Body of pancreas (tissue), 4 donors: ENCODE measurements around the gene SNX22. TPM values are rescaled to one million over a fixed set of nuclear protein-coding genes. Genes with fewer than 3 reads are reported as not detected.

ENCODE experiments used
- ATAC-seq: fragments of 150-250 bp; one replicate; pipeline ENCODE4 v1.9.1; 2016
- DNase-seq, 4 donors: peaks; one replicate each; pipeline ENCODE4 v3.0.0-alpha.2; 2019
- H3K27ac ChIP-seq, 4 donors: fragments of 200-600 bp; sonication (generic); 1 replicate in 3 of 4; 2 replicates in 1 of 4; pipeline versions ENCODE4 v1.5.1 to v1.6.1; 2016 to 2019; ENCODE audit warnings: mild to moderate bottlenecking in 1 of 4, mixed read lengths in 1 of 4, moderate library complexity in 1 of 4
- H3K27me3 ChIP-seq, 2 donors: fragments of 200-600 bp; sonication (generic); one replicate each; pipeline ENCODE4 v1.6.0; 2016; ENCODE audit warnings: mild to moderate bottlenecking in 1 of 2
- H3K36me3 ChIP-seq, 2 donors: fragments of 200-600 bp; sonication (generic); replicated peaks in 1 of 2; 2 replicates each; pipeline ENCODE4 v1.5.1; 2016; ENCODE audit warnings: low read depth in 2 of 2; ENCODE audit not compliant: insufficient read depth in 1 of 2
- H3K4me1 ChIP-seq: fragments of 200-600 bp; sonication (generic); one replicate; pipeline ENCODE4 v1.6.0; 2016
- H3K4me3 ChIP-seq, 2 donors: fragments of 200-600 bp; sonication (generic); 1 replicate in 1 of 2; 2 replicates in 1 of 2; pipeline ENCODE4 v1.5.1; 2016 to 2019
- H3K9me3 ChIP-seq, 3 donors: fragments of 200-600 bp; sonication (generic); 1 replicate in 2 of 3; 2 replicates in 1 of 3; pipeline ENCODE4 v1.5.1; 2016
- POLR2A ChIP-seq, 3 donors: fragments of 450-650 bp; IDR thresholded peaks; one replicate each; pipeline ENCODE4 v1.6.1; 2016; ENCODE audit warnings: antibody characterized with exemption in 3 of 3, mild to moderate bottlenecking in 2 of 3
- WGBS, 2 donors: methylation state at CpG; one replicate each; pipeline ENCODE4 v1.1.5; 2017; 5-methylcytosine and 5-hydroxymethylcytosine counted together
- intact Hi-C: fragments of 100-400 bp; cut with DNase I; formaldehyde crosslinking; loops from one replicate; pipeline ENCODE4 v1.15.1; 2023
- total RNA-seq, 2 donors: library from RNA; depleted of rRNA; stranded (reverse); fragments of >200 nt; gene quantifications; one replicate each; pipeline ENCODE4 v1.1.0, GENCODE V29; 2016
- TF ChIP-seq, protein P1 (sequence below), 7 experiments: fragments of 450-650 bp in 4 of 7; fragments of 200-600 bp in 3 of 7; sonication (generic) in 3 of 7; IDR thresholded peaks; one replicate each; pipeline ENCODE4 v1.5.1; 2016 to 2019; ENCODE audit warnings: antibody characterized with exemption in 7 of 7

Gene SNX22
- total RNA-seq, 2 donors from 2014 or later: under 0.01 to 0.78 TPM

DNA sequence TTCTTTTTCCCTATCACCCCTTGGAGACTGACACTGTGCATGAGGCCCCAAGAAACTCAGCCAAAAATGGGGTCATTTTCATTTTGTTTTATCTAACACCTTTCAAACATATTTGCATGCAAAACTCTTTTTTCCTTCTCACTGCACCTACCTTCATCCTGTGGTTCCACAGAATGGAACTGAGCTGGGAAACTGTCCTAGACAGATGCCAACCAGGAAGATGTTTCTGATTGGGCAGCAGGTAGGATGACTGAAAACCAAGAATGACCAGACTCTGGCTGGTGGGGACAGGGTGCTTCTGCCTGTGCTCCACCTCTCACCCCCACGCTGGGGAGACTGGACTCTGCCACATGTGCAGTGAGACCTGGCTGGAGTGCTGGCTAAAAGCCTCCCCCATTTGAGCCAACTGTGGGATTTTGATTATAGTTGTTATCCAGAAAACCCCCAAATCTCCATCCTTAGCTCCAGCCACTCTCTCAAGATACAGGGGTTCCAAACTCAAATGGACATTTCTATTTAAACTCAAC lies 6.1 kb downstream of the SNX22 start:
- DNase-seq (no peak), ATAC-seq (no peak)
- Histone ChIP-seq H3K4me3 (no peak overlapping the region), H3K27ac (peak overlapping the region in 1 of 4 donors; percentile 4), H3K27me3 (no peaks in the 10 kb centered on the region), H3K9me3 (no peaks in the 10 kb centered on the region), H3K36me3 (peaks cover 36 to 49% of the 10 kb centered on the region in 2 donors), H3K4me1 (peaks cover 58% of the 10 kb centered on the region)
- TF ChIP-seq POLR2A (IDR thresholded peaks at IDR 0.05): no peak
- TF ChIP-seq, protein P1, sequence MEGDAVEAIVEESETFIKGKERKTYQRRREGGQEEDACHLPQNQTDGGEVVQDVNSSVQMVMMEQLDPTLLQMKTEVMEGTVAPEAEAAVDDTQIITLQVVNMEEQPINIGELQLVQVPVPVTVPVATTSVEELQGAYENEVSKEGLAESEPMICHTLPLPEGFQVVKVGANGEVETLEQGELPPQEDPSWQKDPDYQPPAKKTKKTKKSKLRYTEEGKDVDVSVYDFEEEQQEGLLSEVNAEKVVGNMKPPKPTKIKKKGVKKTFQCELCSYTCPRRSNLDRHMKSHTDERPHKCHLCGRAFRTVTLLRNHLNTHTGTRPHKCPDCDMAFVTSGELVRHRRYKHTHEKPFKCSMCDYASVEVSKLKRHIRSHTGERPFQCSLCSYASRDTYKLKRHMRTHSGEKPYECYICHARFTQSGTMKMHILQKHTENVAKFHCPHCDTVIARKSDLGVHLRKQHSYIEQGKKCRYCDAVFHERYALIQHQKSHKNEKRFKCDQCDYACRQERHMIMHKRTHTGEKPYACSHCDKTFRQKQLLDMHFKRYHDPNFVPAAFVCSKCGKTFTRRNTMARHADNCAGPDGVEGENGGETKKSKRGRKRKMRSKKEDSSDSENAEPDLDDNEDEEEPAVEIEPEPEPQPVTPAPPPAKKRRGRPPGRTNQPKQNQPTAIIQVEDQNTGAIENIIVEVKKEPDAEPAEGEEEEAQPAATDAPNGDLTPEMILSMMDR (IDR thresholded peaks at IDR 0.05): no peak
- 44 to 83% methylated on average over 1 of the region's 1 CpG for WGBS, 2 donors
- intact Hi-C loops: loop anchor here (10.0 kb wide), 1 partner anchor 63 kb away; the partner anchor contains the start of genes CIAO2A and SNX1

DNA sequence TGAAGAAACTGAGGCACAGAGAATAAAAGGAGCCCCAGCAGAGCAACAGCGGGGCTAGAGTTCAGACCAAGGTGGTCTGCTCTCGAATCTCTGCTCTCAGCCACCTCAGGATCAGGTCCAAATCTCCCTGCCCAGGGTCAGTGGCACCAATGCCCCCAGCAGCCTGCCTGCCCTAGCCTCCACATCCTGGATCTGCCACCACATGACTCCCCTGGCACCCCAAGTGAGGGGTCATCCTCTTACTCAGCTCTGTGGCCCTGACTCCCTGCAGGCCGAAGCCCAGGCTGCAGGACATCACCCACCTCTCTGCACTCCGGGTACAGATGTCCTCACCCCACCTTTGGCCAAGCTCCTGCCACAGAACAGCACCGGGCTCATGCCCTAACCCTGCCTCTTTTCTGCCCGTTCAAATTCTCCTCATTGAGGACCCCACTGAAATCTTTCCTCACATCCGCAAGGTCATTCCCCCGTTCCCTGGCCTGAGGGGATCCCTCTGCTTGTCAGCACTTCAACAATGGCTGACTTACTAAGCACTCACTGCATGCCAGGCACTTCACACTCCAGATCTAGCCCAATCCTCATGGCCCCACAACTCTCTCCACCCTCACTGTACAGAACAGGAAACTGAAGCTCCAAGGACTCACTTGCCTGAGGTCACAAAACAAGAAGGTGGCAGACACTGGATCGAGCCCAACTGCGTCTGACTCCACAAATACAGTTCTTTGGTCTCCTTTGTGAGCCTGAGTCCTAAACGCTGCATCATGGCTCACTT lies 7.0 kb downstream of the SNX22 start:
- Histone ChIP-seq H3K36me3 (peaks cover 36 to 49% of the 10 kb centered on the region in 2 donors), H3K4me3 (no peak overlapping the region), H3K27me3 (no peaks in the 10 kb centered on the region), H3K27ac (peak overlapping the region in 3 of 4 donors; percentile 3 to 36 (median 16)), H3K4me1 (peaks cover 52% of the 10 kb centered on the region), H3K9me3 (no peaks in the 10 kb centered on the region)
- no peak for ATAC-seq
- intact Hi-C loops: loop anchor here (10.0 kb wide), 1 partner anchor 64 kb away; the partner anchor contains the start of genes CIAO2A and SNX1
- no peak for DNase-seq
- 49 to 60% methylated on average over 10 to 11 of the region's 11 CpGs for WGBS, 2 donors
- no peak for TF ChIP-seq POLR2A (IDR thresholded peaks at IDR 0.05)
- TF ChIP-seq, protein P1 (IDR thresholded peaks at IDR 0.05): no peak

DNA sequence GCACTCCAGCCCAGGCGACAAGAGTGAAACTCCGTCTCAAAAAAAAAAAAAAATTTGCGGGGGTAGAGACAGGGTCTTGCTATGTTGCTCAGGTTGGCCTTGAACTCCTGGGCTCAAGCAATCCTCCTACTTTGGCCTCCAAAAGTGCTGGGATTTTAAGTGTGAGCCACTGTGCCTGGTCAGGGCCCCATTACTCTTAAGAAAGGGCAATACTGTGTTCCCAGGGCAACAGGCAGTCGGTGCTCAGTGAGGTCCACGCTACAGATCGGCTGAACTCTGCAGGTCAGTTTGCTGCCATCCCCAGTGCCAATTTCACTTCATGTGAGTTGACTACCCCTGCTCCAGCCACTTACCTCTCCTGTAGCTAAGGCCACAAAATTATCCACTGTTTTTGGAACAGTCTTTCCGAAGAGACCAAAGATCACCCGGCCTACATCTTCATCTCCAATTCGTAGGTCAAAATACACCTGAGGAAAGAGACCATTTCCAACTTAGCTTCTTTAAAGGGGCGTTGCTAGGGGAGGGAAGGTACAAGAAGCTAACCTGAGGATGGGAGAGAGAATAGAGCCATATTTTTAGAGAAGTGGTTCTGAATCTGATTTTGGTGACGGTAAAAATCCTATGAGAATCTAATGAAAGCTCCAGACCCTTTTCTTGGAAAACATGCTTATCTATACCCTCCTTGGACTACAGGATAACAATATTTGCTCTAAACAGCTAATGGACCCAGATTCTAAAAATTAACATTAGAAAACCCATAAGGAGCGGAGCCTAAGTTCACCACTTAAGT lies 10.4 kb downstream of the SNX22 start:
- DNase-seq: no peak
- intact Hi-C loops: no loop called here
- peak overlapping the region; percentile 77 to 92 (median 82) for H3K27ac ChIP-seq

DNA sequence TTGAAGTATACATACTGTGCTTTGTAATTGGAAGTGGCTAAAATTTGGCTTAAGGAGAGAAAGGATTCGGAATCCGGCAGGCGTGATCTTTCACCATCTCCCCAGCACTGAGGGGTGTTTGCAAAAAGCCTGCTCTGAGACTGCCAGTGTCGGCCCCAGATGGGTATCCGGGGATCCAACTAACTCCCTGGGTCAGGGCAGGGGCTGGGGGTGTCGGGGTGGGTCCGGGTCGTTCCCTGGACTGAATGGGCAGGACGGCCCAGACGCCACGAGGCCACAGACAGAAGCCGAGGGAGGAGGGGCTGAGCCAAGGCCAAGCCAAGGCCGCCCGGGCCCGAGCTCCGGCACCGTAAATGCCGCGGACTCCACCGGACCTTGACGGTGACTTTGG lies 10.9 kb downstream of the SNX22 start:
- peaks cover 17 to 27% of the 10 kb centered on the region in 2 donors for H3K36me3 ChIP-seq
- H3K27ac ChIP-seq: peak overlapping the region; percentile 77 to 92 (median 82)
- WGBS, 2 donors: 0 to 1% methylated on average over 3 to 21 of the region's 21 CpGs
- H3K9me3 ChIP-seq: no peaks in the 10 kb centered on the region
- H3K4me3 ChIP-seq: peak overlapping the region; percentile 78 to 96
- peak; percentile 47 for ATAC-seq
- no peaks in the 10 kb centered on the region for H3K27me3 ChIP-seq
- peaks cover 55% of the 10 kb centered on the region for H3K4me1 ChIP-seq
- intact Hi-C loops: no loop called here
- TF ChIP-seq, protein P1 (IDR thresholded peaks at IDR 0.05): no peak
- TF ChIP-seq POLR2A (IDR thresholded peaks at IDR 0.05): no peak
- DNase-seq: no peak

More for the DNA sequence above, 10.4 kb downstream of the SNX22 start:
- Histone ChIP-seq H3K4me3 (peak overlapping the region; percentile 78 to 96), H3K27me3 (no peaks in the 10 kb centered on the region), H3K9me3 (no peaks in the 10 kb centered on the region), H3K36me3 (peaks cover 22 to 30% of the 10 kb centered on the region in 2 donors), H3K4me1 (peaks cover 55% of the 10 kb centered on the region)
- ATAC-seq: no peak
- TF ChIP-seq, protein P1 (IDR thresholded peaks at IDR 0.05): no peak
- no peak for TF ChIP-seq POLR2A (IDR thresholded peaks at IDR 0.05)
- 15 to 25% methylated on average over 12 of the region's 12 CpGs for WGBS, 2 donors
